IMR-90 (cell line): ENCODE measurements around the gene CCN2. TPM values are rescaled to one million over a fixed set of nuclear protein-coding genes. Genes with fewer than 3 reads are reported as not detected.

Experiments
- ATAC-seq: fragments of 200-7000 bp; cut with Tn5 transposase; 2 replicates; pipeline ENCODE4 v1.9.1; 2020; ENCODE audit warnings: low read depth, mild to moderate bottlenecking, moderate library complexity
- BruUV-seq: library from RNA; stranded (reverse); fragments of 400-500 nt; replicated peaks from 2 replicates; lab custom pipeline; 2021; lab: Mats Ljungman, UMichigan
- CTCF ChIA-PET: fragments of 300-600 bp; formaldehyde crosslinking; extraction: SDS; loops from one replicate; lab custom pipeline; 2021; ENCODE audit warnings: antibody characterized with exemption; lab: Yijun Ruan, JAX
- POLR2A ChIA-PET: fragments of 300-600 bp; sonication (Branson Sonifier 250); formaldehyde crosslinking; loops from one replicate; lab custom pipeline; 2022; ENCODE audit warnings: antibody characterized with exemption; ENCODE audit not compliant: unreplicated experiment; lab: Charles Lee
- DNase-seq: peaks from one replicate; pipeline ENCODE4 v3.0.0; 2013
- H2AFZ ChIP-seq: replicated peaks from 2 replicates; pipeline ENCODE3; 2013; ENCODE audit warnings: low read length, mild to moderate bottlenecking; ENCODE audit not compliant: poor library complexity
- H2AK5ac ChIP-seq: 2 replicates; pipeline ENCODE4 v1.6.1; 2013; ENCODE audit warnings: low read depth, low read length, inconsistent platforms
- H2AK9ac ChIP-seq: replicated peaks from 2 replicates; pipeline ENCODE3; 2013; ENCODE audit warnings: mild to moderate bottlenecking, low read depth, low read length, moderate library complexity; ENCODE audit not compliant: poor library complexity
- H2BK120ac ChIP-seq: 2 replicates; pipeline ENCODE4 v1.6.1; 2013; ENCODE audit warnings: low read depth, low read length, inconsistent platforms
- H2BK15ac ChIP-seq: 3 replicates; pipeline ENCODE4 v1.6.1; 2013; ENCODE audit warnings: low read depth, low read length, inconsistent platforms
- H2BK20ac ChIP-seq: 2 replicates; pipeline ENCODE4 v1.6.1; 2013; ENCODE audit warnings: low read depth, mild to moderate bottlenecking, inconsistent platforms, low read length, moderate library complexity
- H2BK5ac ChIP-seq: 2 replicates; pipeline ENCODE4 v1.6.1; 2013; ENCODE audit warnings: mild to moderate bottlenecking, low read depth, low read length, inconsistent platforms; ENCODE audit not compliant: poor library complexity, severe bottlenecking
- H3K14ac ChIP-seq: replicated peaks from 2 replicates; pipeline ENCODE4 v1.6.1; 2013; ENCODE audit warnings: low read depth, low read length, inconsistent platforms
- H3K18ac ChIP-seq: 2 replicates; pipeline ENCODE4 v1.6.1; 2013; ENCODE audit warnings: low read depth, low read length, control low read depth
- H3K23ac ChIP-seq: 2 replicates; pipeline ENCODE4 v1.6.1; 2013; ENCODE audit warnings: low read depth, low read length, inconsistent platforms
- H3K27ac ChIP-seq: 2 replicates; pipeline ENCODE4 v1.5.1; 2013; ENCODE audit warnings: mild to moderate bottlenecking, control low read depth, low read length; ENCODE audit not compliant: insufficient read depth
- H3K27me3 ChIP-seq: 2 replicates; pipeline ENCODE4 v1.6.1; 2013; ENCODE audit warnings: low read length; ENCODE audit not compliant: control insufficient read depth, insufficient read depth
- H3K36me3 ChIP-seq: 2 replicates; pipeline ENCODE4 v1.6.1; 2013; ENCODE audit warnings: low read length, mixed read lengths; ENCODE audit not compliant: control insufficient read depth, insufficient read depth
- H3K4ac ChIP-seq: 2 replicates; pipeline ENCODE4 v1.6.1; 2013; ENCODE audit warnings: low read depth, low read length, inconsistent platforms
- H3K4me1 ChIP-seq: 2 replicates; pipeline ENCODE4 v1.6.1; 2013; ENCODE audit warnings: low read length, mixed read lengths; ENCODE audit not compliant: control insufficient read depth, insufficient read depth
- H3K4me2 ChIP-seq: 2 replicates; pipeline ENCODE4 v1.6.1; 2013; ENCODE audit warnings: low read depth, mild to moderate bottlenecking, control low read depth, low read length, moderate library complexity
- H3K4me3 ChIP-seq: 2 replicates; pipeline ENCODE4 v1.5.1; 2013; ENCODE audit warnings: low read depth, mild to moderate bottlenecking, control low read depth, low read length, moderate library complexity; ENCODE audit not compliant: insufficient read depth
- H3K56ac ChIP-seq: 2 replicates; pipeline ENCODE4 v1.6.1; 2013; ENCODE audit warnings: low read length, inconsistent platforms; ENCODE audit not compliant: insufficient read depth; ENCODE audit errors: extremely low read depth
- H3K79me1 ChIP-seq, 2 experiments: 2 replicates each; pipeline ENCODE4 v1.6.1; 2013; ENCODE audit warnings: low read length in 2 of 2, inconsistent platforms in 1 of 2, low read depth in 1 of 2
- H3K9ac ChIP-seq: 2 replicates; pipeline ENCODE4 v1.6.1; 2013; ENCODE audit warnings: low read depth, low read length, control low read depth
- H3K9me1 ChIP-seq: 2 replicates; pipeline ENCODE4 v1.6.1; 2013; ENCODE audit warnings: low read length, inconsistent platforms; ENCODE audit not compliant: insufficient read depth
- H3K9me3 ChIP-seq: 2 replicates; pipeline ENCODE4 v1.6.1; 2013; ENCODE audit warnings: low read length; ENCODE audit not compliant: control insufficient read depth, insufficient read depth
- H4K20me1 ChIP-seq: 2 replicates; pipeline ENCODE4 v1.6.1; 2013; ENCODE audit warnings: low read length, inconsistent platforms; ENCODE audit not compliant: insufficient read depth
- H4K5ac ChIP-seq: 2 replicates; pipeline ENCODE4 v1.6.1; 2013; ENCODE audit warnings: mild to moderate bottlenecking, low read depth, low read length, control low read depth
- H4K8ac ChIP-seq, 2 experiments: 2 replicates each; pipeline ENCODE4 v1.6.1; 2013; ENCODE audit warnings: low read depth in 2 of 2, low read length in 2 of 2, control low read depth in 1 of 2, inconsistent platforms in 1 of 2
- H4K91ac ChIP-seq: 2 replicates; pipeline ENCODE4 v1.6.1; 2013; ENCODE audit warnings: low read depth, low read length, inconsistent platforms; ENCODE audit not compliant: insufficient read depth
- BHLHE40 ChIP-seq: fragments of 150-350 bp; IDR thresholded peaks from 2 replicates; pipeline ENCODE4 v1.6.1; 2016; ENCODE audit warnings: mild to moderate bottlenecking, low read depth, low read length
- CEBPB ChIP-seq: IDR thresholded peaks from 2 replicates; pipeline ENCODE4 v1.6.1; 2012; ENCODE audit warnings: low read depth, low read length, improper control_type of control experiment
- MAFK ChIP-seq: IDR thresholded peaks from 2 replicates; pipeline ENCODE4 v1.6.1; 2012; ENCODE audit warnings: low read depth, low read length, improper control_type of control experiment
- MAZ ChIP-seq: IDR thresholded peaks from 2 replicates; pipeline ENCODE4 v1.6.1; 2012; ENCODE audit warnings: low read depth, mild to moderate bottlenecking, low read length, improper control_type of control experiment, moderate library complexity, borderline replicate concordance
- MXI1 ChIP-seq: IDR thresholded peaks from 2 replicates; pipeline ENCODE4 v1.6.1; 2012; ENCODE audit warnings: low read depth, mild to moderate bottlenecking, low read length, moderate library complexity, borderline replicate concordance
- NFE2L2 ChIP-seq: fragments of 150-350 bp; IDR thresholded peaks from 2 replicates; pipeline ENCODE4 v1.6.1; 2016; ENCODE audit warnings: low read depth, mild to moderate bottlenecking, low read length
- POLR2A ChIP-seq: IDR thresholded peaks from 2 replicates; pipeline ENCODE4 v1.6.1; 2012; ENCODE audit warnings: mild to moderate bottlenecking, low read depth, low read length
- RAD21 ChIP-seq: IDR thresholded peaks from 2 replicates; pipeline ENCODE4 v1.6.1; 2012; ENCODE audit warnings: low read length, improper control_type of control experiment
- RCOR1 ChIP-seq: IDR thresholded peaks from 2 replicates; pipeline ENCODE4 v1.6.1; 2012; ENCODE audit warnings: mild to moderate bottlenecking, low read length, improper control_type of control experiment; ENCODE audit not compliant: insufficient replicate concordance
- RFX5 ChIP-seq: IDR thresholded peaks from 2 replicates; pipeline ENCODE4 v1.8.0; 2012; ENCODE audit warnings: low read depth, mild to moderate bottlenecking, low read length, moderate library complexity
- SMC3 ChIP-seq: fragments of 150-350 bp; IDR thresholded peaks from 2 replicates; pipeline ENCODE4 v1.6.1; 2016; ENCODE audit warnings: low read depth, mild to moderate bottlenecking, antibody characterized with exemption, low read length, moderate library complexity
- WGBS, 2 experiments: methylation state at CpG; one replicate each; pipeline versions ENCODE4 v1.1.5 to v1.1.7; 2013; ENCODE audit warnings: missing lambda C conversion rate in 2 of 2; ENCODE audit not compliant: insufficient read length in 1 of 2; ENCODE audit errors: extremely low coverage in 2 of 2; 5-methylcytosine and 5-hydroxymethylcytosine counted together
- dilution Hi-C: fragments of 300-500 bp; cut with HindIII; formaldehyde crosslinking; loops from one replicate; pipeline ENCODE4 v1.14.3; 2018; ENCODE audit warnings: low sequenced_read_pairs; ENCODE audit not compliant: unreplicated experiment
- in situ Hi-C: fragments of 300-500 bp; cut with MboI; formaldehyde crosslinking; loops from 3 replicates; pipeline ENCODE4 v1.14.3; 2019; ENCODE audit warnings: low sequenced_read_pairs, inconsistent platforms, mixed read lengths
- intact Hi-C: fragments of 100-400 bp; cut with micrococcal nuclease; formaldehyde crosslinking; loops from 2 replicates; pipeline ENCODE4 v1.10.0; 2022
- polyA plus RNA-seq, 3 experiments: library from polyadenylated mRNA; depleted of rRNA; stranded (reverse); fragments of >200 nt; gene quantifications; 2 replicates each; pipeline ENCODE4 v1.2.3, GENCODE V29; 2012; ENCODE audit warnings: low replicate concordance in 1 of 3
- total RNA-seq: library from RNA; depleted of rRNA; stranded (reverse); fragments of >200 nt; gene quantifications from 2 replicates; pipeline ENCODE4 v1.2.3, GENCODE V29; 2012
- TF ChIP-seq, protein P1 (sequence below): fragments of 150-350 bp; IDR thresholded peaks from 2 replicates; pipeline ENCODE4 v1.6.1; 2016; ENCODE audit warnings: low read depth, mild to moderate bottlenecking, low read length, moderate library complexity, borderline replicate concordance
- TF ChIP-seq, protein P2 (sequence below): conservative IDR thresholded peaks from 2 replicates; pipeline ENCODE4 v1.5.1; 2012; ENCODE audit warnings: mild to moderate bottlenecking, low read depth, low read length, improper control_type of control experiment

Gene CCN2
- total and polyA plus RNA-seq, 2 of the 4 experiments (the other 2 are of a cell fraction), result 148 to 1,205 TPM

DNA sequence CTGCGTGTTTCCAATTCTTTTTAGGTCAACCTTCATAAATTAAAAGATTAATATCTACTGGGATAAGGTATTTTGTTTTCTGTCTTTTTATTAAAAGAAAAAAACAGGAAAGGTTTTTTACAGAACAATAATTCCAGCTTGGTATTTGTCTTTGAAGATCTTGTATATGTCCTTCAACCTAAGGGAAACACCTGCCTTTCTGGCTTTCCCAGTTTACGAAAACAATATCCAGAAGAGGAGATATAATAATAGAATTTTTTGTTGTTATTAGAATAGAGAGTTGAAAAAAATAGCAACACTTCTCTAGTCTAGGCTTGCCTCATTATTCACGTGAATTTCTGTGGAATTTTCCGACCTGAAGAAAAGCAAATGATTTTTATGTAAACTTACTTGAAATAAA, 37.9 kb upstream of the CCN2 start:
- ChIA-PET CTCF (no interaction called here), POLR2A (no interaction called here)
- H2BK5ac ChIP-seq, result no peak overlapping the region
- no peak overlapping the region for H2BK15ac ChIP-seq
- no peak overlapping the region for H3K27ac ChIP-seq
- H4K91ac ChIP-seq, result no peak overlapping the region
- H3K23ac ChIP-seq, result no peak overlapping the region
- dilution Hi-C loops (no loop called here), intact Hi-C loops (no loop called here), in situ Hi-C loops (no loop called here)
- H3K4me1 ChIP-seq, result no peaks in the 10 kb centered on the region
- H3K4me2 ChIP-seq, result no peak overlapping the region
- no peaks in the 10 kb centered on the region for H3K9me1 ChIP-seq
- no CpG with 5 or more reads among the region's 4 CpGs for WGBS, 2 experiments
- TF ChIP-seq, protein P1, sequence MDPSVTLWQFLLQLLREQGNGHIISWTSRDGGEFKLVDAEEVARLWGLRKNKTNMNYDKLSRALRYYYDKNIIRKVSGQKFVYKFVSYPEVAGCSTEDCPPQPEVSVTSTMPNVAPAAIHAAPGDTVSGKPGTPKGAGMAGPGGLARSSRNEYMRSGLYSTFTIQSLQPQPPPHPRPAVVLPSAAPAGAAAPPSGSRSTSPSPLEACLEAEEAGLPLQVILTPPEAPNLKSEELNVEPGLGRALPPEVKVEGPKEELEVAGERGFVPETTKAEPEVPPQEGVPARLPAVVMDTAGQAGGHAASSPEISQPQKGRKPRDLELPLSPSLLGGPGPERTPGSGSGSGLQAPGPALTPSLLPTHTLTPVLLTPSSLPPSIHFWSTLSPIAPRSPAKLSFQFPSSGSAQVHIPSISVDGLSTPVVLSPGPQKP, result no peak
- TF ChIP-seq NFE2L2 (no peak), BHLHE40 (no peak), CEBPB (no peak), MXI1 (no peak), RFX5 (no peak), SMC3 (no peak), RAD21 (no peak), RCOR1 (no peak), MAFK (no peak), MAZ (no peak), POLR2A (no peak)
- TF ChIP-seq, protein P2, sequence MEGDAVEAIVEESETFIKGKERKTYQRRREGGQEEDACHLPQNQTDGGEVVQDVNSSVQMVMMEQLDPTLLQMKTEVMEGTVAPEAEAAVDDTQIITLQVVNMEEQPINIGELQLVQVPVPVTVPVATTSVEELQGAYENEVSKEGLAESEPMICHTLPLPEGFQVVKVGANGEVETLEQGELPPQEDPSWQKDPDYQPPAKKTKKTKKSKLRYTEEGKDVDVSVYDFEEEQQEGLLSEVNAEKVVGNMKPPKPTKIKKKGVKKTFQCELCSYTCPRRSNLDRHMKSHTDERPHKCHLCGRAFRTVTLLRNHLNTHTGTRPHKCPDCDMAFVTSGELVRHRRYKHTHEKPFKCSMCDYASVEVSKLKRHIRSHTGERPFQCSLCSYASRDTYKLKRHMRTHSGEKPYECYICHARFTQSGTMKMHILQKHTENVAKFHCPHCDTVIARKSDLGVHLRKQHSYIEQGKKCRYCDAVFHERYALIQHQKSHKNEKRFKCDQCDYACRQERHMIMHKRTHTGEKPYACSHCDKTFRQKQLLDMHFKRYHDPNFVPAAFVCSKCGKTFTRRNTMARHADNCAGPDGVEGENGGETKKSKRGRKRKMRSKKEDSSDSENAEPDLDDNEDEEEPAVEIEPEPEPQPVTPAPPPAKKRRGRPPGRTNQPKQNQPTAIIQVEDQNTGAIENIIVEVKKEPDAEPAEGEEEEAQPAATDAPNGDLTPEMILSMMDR, result no peak
- no peak overlapping the region for H2BK20ac ChIP-seq
- H2AK5ac ChIP-seq, result no peak overlapping the region
- H2BK120ac ChIP-seq, result no peak overlapping the region
- ATAC-seq, result no peak
- H2AK9ac ChIP-seq, result no peak overlapping the region
- H3K56ac ChIP-seq, result no peak overlapping the region
- no peak overlapping the region for H3K9ac ChIP-seq
- H3K27me3 ChIP-seq, result no peaks in the 10 kb centered on the region
- no peak overlapping the region for H4K8ac ChIP-seq
- no peaks in the 10 kb centered on the region for H4K20me1 ChIP-seq
- no peak overlapping the region for H4K5ac ChIP-seq
- no peaks in the 10 kb centered on the region for H3K9me3 ChIP-seq
- BruUV-seq, result no TSS peak
- no peak overlapping the region for H2AFZ ChIP-seq
- no peaks in the 10 kb centered on the region for H3K36me3 ChIP-seq
- no peak overlapping the region for H3K4ac ChIP-seq
- H3K79me1 ChIP-seq, result no peaks in the 10 kb centered on the region
- DNase-seq, result no peak
- H3K18ac ChIP-seq, result no peak overlapping the region
- H3K4me3 ChIP-seq, result no peak overlapping the region
- H3K14ac ChIP-seq, result no peak overlapping the region
